DOHH2 (cell line): ENCODE results near the gene RALGAPA2.

Experiments used
- H3F3A ChIP-seq: fragments of 200-600 bp; sonication (generic), shearing (Covaris generic); 2 replicates; pipeline ENCODE4 v1.6.0; 2016; ENCODE audit warnings: antibody characterized with exemption, mild to moderate bottlenecking; ENCODE audit not compliant: control insufficient read depth, insufficient read depth
- H3K27ac ChIP-seq: fragments of 200-600 bp; sonication (generic); 2 replicates; pipeline ENCODE4 v1.5.1; 2014; ENCODE audit warnings: low read depth, mild to moderate bottlenecking, low read length, moderate library complexity
- H3K27me3 ChIP-seq: fragments of 200-600 bp; sonication (generic); 2 replicates; pipeline ENCODE4 v1.6.1; 2014; ENCODE audit warnings: mild to moderate bottlenecking, low read length, mixed read lengths; ENCODE audit not compliant: control insufficient read depth
- H3K36me3 ChIP-seq: fragments of 200-600 bp; sonication (generic); 2 replicates; pipeline ENCODE4 v1.6.1; 2014; ENCODE audit warnings: mild to moderate bottlenecking, low read length, moderate library complexity, mixed read lengths; ENCODE audit not compliant: control insufficient read depth
- H3K4me1 ChIP-seq: fragments of 200-600 bp; sonication (generic); 2 replicates; pipeline ENCODE4 v1.6.1; 2014; ENCODE audit warnings: mild to moderate bottlenecking, low read length, mixed read lengths; ENCODE audit not compliant: control insufficient read depth
- H3K4me2 ChIP-seq: fragments of 200-600 bp; sonication (generic); 2 replicates; pipeline ENCODE4 v1.6.0; 2014; ENCODE audit warnings: mild to moderate bottlenecking, low read length, moderate library complexity
- H3K4me3 ChIP-seq: fragments of 200-600 bp; sonication (generic); 2 replicates; pipeline ENCODE4 v1.5.1; 2014; ENCODE audit warnings: mild to moderate bottlenecking, low read length, mixed read lengths
- H3K79me2 ChIP-seq: fragments of 200-600 bp; sonication (generic); 2 replicates; pipeline ENCODE4 v1.6.1; 2014; ENCODE audit warnings: mild to moderate bottlenecking, low read length, mixed read lengths; ENCODE audit not compliant: control insufficient read depth
- H3K9me2 ChIP-seq: fragments of 200-600 bp; sonication (generic); replicated peaks from 2 replicates; pipeline ENCODE4 v1.6.1; 2014; ENCODE audit warnings: mild to moderate bottlenecking, low read length, mixed read lengths; ENCODE audit not compliant: control insufficient read depth
- H3K9me3 ChIP-seq: fragments of 200-600 bp; sonication (generic); 2 replicates; pipeline ENCODE4 v1.6.1; 2014; ENCODE audit warnings: antibody characterized with exemption, low read length, mixed read lengths; ENCODE audit not compliant: control insufficient read depth, insufficient read depth
- H4K20me1 ChIP-seq: fragments of 200-600 bp; sonication (generic); 2 replicates; pipeline ENCODE4 v1.6.0; 2014; ENCODE audit warnings: low read depth, mild to moderate bottlenecking, antibody characterized with exemption, low read length, moderate library complexity; ENCODE audit not compliant: control insufficient read depth, insufficient read depth
- EZH2phosphoT487 ChIP-seq: fragments of 200-600 bp; sonication (generic); IDR thresholded peaks from 2 replicates; pipeline ENCODE4 v1.6.1; 2017; ENCODE audit warnings: borderline replicate concordance, mild to moderate bottlenecking, antibody characterized with exemption, low read length, moderate library complexity, mixed read lengths
- TF ChIP-seq, protein P1 (sequence below): fragments of 200-600 bp; sonication (generic); IDR thresholded peaks from one replicate; pipeline ENCODE4 v1.5.1; 2014; ENCODE audit warnings: antibody characterized with exemption, mild to moderate bottlenecking, low read depth, low read length; ENCODE audit not compliant: poor library complexity, severe bottlenecking

The RALGAPA2 gene

DNA sequence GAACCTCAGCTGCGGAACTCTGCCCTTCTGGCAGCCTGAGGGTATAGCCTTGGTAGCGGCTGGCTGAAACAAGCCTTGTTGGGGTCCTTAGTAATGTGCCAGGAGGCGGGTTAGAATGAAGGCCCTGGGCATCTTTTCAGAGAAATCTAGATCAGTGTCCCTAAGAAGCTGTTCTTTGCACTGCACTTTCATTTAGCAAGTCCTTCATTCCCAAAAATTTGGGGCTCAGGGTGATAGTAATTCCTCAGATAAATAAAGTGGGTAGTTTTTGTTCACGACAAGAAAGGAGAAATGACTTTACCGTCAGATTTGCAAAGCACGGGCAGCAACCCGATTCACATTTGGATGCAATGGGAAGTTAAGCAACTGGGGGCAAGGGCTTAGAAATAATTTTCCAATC, 341.4 kb downstream of the RALGAPA2 start:
- Histone ChIP-seq H3K9me2 (no peaks in the 10 kb centered on the region), H3K4me1 (no peaks in the 10 kb centered on the region), H3K36me3 (no peaks in the 10 kb centered on the region), H3K9me3 (no peaks in the 10 kb centered on the region), H4K20me1 (no peaks in the 10 kb centered on the region), H3K27ac (no peak overlapping the region), H3K4me3 (no peak overlapping the region), H3K4me2 (no peak overlapping the region), H3K27me3 (peaks cover 35% of the 10 kb centered on the region), H3K79me2 (no peaks in the 10 kb centered on the region), H3F3A (peaks cover 2% of the 10 kb centered on the region; the same call in 1 of the 2 replicates)
- TF ChIP-seq, protein P1, sequence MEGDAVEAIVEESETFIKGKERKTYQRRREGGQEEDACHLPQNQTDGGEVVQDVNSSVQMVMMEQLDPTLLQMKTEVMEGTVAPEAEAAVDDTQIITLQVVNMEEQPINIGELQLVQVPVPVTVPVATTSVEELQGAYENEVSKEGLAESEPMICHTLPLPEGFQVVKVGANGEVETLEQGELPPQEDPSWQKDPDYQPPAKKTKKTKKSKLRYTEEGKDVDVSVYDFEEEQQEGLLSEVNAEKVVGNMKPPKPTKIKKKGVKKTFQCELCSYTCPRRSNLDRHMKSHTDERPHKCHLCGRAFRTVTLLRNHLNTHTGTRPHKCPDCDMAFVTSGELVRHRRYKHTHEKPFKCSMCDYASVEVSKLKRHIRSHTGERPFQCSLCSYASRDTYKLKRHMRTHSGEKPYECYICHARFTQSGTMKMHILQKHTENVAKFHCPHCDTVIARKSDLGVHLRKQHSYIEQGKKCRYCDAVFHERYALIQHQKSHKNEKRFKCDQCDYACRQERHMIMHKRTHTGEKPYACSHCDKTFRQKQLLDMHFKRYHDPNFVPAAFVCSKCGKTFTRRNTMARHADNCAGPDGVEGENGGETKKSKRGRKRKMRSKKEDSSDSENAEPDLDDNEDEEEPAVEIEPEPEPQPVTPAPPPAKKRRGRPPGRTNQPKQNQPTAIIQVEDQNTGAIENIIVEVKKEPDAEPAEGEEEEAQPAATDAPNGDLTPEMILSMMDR, result no peak
- no peak for TF ChIP-seq EZH2phosphoT487

DNA sequence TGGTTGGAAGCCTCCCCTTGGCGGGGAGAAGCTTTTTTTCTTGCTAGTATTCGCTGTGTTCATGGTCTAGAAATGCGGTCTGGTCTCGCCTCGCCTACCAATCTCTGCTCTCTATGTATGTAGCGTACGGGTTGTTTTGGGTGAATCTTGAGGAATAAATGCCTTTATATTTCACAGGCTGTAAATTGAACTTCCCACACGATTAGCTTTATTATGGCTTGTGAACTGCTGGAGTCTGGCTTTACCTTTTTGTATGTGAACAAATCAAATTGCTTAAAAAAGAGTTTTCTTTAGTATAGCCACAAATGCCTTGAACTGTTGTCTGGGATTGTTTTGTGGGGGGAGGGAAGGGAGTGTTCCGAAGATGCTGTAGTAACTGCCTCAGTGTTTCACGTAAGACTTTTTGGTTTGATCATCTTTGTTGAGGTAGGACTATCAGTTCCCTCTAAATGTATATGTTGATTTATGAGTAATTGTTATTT, 342.3 kb downstream of the RALGAPA2 start:
- Histone ChIP-seq H3K9me3 (no peaks in the 10 kb centered on the region), H3K27ac (no peak overlapping the region), H3K36me3 (no peaks in the 10 kb centered on the region), H3K9me2 (no peaks in the 10 kb centered on the region), H3K27me3 (peaks cover 35% of the 10 kb centered on the region), H3K4me2 (no peak overlapping the region), H3K79me2 (no peaks in the 10 kb centered on the region), H3K4me1 (no peaks in the 10 kb centered on the region), H3K4me3 (no peak overlapping the region), H3F3A (peaks cover 4% of the 10 kb centered on the region; the same call in 1 of the 2 replicates), H4K20me1 (no peaks in the 10 kb centered on the region)
- TF ChIP-seq EZH2phosphoT487, result peak; percentile 12; the same call in 1 of the 2 replicates
- TF ChIP-seq, protein P1, result no peak

GRCh38 chr20:20369250-20370093, 343.0 kb downstream of the RALGAPA2 start:
- H3K79me2 ChIP-seq, result no peaks in the 10 kb centered on the region
- H3K4me3 ChIP-seq, result no peak overlapping the region
- H4K20me1 ChIP-seq, result no peaks in the 10 kb centered on the region
- H3F3A ChIP-seq, result peaks cover 4% of the 10 kb centered on the region; the same call in 1 of the 2 replicates
- no peaks in the 10 kb centered on the region for H3K4me1 ChIP-seq
- peaks cover 35% of the 10 kb centered on the region for H3K27me3 ChIP-seq
- no peak overlapping the region for H3K4me2 ChIP-seq
- TF ChIP-seq EZH2phosphoT487, result 0 out of 2 replicates have a peak, but pooled peaks have one; percentile 59
- TF ChIP-seq, protein P1, result no peak
- H3K27ac ChIP-seq, result no peak overlapping the region
- H3K9me3 ChIP-seq, result no peaks in the 10 kb centered on the region
- no peaks in the 10 kb centered on the region for H3K36me3 ChIP-seq
- H3K9me2 ChIP-seq, result no peaks in the 10 kb centered on the region
